Activated CD8-positive, alpha-beta memory T cell treated with anti-CD3 and anti-CD28 coated beads for 48 hours (primary cell): ENCODE results near the gene EHMT2.
"Not testable (repeated sequence)": the region's sequence is repeated elsewhere in the genome, so short reads cannot be mapped to it uniquely, and the experiment has no call there.

Source experiments
- DNase-seq, 3 experiments: peaks; one replicate each; pipeline ENCODE4 v3.0.0-alpha.2; 2020; ENCODE audit warnings: low read depth in 2 of 3, low spot score in 2 of 3

Gene EHMT2

DNA sequence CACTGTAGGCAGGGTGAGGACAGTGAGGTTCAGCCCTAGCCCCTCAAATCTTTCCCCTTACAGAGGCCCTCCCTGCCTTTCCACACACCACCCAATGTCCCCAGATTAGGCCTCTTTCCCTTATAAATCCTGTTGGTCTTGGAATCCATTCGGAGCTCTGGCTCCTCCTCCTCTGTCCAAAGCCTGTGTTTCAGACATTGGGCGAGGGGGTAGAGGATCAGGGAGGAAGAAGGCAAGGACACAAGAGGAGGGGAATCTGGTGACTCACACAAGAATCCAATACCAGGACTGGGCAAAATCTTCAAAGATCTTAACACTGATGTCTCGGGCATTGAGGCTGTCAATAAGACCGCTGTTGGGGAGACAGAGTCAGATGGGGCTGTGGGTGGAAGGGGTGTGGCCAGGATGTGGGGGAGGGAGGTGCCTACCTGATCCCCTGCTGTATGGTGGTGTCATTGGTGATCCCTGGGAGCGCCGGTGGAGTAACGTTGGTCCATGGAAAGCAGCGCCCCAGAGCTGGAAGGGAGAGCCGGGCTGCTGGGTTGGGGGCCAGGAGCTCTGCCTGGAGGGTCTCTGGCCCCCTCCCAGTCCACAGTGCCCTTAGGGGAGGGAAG is 26.3 kb downstream of the EHMT2 start:
- no peak for DNase-seq

DNA sequence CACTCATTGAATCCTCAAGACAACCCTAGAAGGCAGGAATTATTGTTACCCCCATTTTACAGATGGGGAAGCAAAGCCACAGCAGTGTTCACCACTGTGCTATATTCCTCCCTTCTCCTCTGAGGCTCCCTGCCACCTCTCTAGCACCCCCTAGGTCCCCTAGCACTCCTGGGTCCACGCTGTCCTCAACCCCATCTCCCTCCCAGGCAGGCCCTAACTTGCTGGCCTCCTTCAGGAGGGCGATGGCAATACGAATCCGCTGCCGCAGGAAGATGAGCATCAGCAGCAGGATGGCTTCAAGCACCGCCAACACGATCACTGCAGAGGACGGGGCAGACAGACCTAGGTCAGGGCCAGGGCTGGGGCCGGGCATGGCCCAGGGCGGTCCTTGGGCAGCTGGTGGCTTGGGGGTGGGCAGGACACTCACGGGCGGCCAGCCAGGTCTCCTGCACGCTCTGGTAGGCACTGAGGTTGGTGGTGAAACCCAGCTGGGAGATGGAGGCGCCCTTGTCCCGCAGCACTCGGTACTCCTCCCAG is 27.0 kb downstream of the EHMT2 start:
- no peak for DNase-seq

DNA sequence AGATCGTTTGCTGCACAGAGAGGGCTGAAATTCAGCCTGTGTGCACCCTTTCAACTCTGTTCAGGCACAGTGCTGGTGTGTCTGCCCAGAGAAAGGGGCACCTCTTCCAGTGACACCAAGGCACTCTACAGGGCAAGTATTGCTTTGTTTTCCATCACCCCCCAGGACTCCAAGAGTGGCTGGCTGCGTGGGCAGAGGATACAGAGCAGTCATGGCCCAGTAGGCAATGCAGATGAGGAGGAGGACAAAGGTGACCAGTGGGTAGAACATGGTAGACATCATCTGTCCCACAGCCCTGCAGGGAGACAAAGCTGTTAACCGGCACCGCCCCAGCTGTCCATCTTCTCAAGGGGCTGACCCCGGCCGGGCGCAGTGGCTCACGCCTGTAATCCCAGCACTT is 28.2 kb downstream of the EHMT2 start:
- DNase-seq, result no peak

DNA sequence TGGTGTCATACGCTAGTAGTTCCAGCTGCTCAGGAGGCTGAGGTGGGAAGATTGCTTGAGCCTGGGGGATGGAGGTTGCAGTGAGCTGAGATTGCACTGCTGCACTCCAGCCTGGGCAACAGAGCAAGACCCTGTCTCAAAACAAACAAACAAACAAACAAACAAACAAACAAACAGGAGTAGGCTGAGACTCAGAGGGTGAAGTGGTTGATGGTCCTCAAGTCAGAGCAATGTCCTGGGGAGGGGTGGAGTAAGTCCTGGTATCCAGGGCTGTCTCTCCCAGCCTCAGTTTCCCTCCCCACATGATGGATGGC is 28.9 kb downstream of the EHMT2 start:
- not testable (repeated sequence) for DNase-seq

DNA sequence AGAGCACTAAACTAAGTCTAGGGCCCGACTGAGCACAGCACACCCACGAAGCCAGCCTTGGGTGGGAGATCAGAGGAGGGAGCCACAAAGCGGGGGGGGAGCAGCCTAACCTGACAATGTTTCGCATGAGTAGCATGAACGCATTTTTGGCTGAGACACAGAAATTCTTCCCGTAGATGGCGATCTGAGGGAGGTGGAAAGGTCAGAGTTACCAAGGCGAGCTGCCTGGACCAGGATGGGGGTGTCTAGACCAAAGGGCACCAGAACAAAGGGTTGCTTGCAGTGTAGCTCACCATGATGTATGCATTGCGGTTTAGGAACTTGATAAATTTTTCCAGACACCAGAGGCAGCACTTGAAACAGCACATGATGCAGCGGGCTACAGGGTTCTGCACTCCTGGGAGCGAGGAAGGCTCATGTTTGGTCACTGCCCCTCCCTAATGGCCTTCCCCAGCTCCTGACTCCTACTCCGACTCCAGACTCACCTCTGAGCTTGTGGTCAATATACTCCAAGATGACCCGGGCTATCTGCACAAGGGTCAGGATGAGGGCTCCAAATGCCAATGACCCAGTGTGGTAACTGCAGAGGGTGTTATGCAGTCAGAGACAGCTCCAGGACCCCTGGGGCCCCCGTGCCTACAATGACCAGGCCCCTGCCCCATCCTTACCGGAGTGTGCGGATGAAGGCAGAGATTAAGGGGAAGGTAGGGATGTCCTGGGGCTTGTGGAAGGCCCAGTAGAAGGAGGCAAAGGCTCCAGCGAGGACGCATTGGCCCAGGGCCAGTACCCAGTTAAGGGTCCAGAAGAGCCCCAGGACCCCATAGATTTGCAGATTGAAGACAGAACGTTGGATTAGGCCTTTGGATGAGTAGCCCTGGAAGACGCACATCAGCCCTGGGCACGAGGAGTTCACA is 32.0 kb downstream of the EHMT2 start:
- no peak for DNase-seq

DNA sequence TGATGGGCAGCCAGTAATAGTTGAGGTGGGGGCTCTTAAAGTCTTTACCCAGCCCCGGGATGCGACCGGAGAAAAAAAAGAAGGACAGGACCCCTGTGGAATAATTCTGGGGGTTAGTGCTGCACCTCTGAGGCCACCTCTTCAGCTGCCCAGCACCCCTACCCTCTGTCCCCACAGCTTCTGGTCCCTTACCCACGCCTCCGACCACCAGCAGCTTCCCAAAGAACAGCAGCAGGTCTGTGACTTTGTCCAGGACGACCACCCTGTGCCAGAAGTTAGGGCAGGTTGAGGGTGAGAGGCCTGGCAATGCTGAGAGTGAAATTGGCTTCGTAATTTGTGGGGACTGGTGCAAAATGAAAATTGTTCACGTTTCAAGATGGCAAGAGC is 32.7 kb downstream of the EHMT2 start:
- no peak for DNase-seq

DNA sequence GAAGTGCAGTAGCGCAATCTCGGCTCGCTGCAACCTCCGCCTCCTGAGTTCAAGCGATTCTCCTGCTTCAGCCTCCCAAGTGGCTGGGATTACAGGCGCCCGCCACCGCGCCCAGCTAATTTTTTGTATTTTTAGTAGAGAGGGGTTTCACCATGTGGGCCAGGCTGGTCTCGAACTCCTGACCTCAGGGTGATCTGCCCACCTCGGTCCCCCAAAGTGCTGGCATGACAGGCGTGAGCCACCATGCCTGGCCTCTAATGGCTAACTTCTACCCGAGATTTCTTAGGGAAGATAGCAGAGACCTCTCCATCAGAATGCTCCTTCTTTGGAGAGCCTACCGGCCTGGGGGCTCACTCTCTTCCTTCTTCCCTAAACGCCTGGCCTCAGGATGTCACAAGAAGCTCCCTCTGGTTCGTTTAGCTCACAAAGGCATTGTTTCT is 33.4 kb downstream of the EHMT2 start:
- not testable (repeated sequence) for DNase-seq

DNA sequence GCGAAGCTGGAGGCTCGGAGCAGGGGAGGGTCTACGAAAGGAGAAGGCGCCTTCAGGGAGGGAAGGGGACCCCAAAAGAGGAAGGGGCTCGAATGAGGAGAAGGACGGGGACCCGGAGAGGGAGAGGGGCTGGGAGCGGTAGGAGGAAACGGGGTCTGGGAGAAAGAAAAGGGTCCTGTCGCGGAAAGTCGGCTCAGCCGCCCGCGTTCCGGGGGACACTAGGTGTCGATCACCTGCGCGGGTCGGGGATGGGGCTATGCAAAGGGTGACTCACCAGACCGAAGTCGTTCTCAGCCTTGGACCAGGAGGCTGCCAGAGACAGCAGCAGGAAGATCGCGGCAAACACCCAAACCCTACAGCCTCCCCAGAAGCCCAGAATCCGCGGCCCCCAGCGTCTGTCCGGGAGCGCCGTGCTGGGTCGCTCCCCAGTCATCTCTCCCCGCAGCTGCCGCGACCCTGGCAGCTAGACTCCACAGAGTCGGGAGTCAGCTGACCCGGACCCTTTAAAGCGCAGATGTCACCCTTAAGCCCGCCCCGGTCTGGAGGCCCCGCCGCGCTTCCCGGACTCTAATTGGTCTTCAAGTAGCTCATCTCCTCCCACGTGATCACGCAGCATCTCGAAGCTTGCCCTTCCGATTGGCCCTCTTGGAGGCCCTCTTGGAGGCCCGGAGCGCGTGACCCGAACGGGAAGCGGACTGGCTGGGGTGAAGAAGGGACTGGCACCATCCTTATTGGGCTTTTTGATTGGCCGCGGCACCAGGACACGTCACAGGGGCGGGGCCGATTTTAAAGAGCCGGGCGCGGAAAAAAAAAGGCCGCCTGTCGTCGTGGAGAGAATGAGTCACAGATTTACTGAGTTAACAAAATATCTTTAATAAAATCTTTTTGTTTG is 34.9 kb downstream of the EHMT2 start, which contains the start of gene NEU1:
NEU1 (minus strand) TSS at position 478 of the 892 bp plus-strand sequence; CDS start at position 433, 45 bp downstream.
- DNase-seq, result peak; percentile 87 to 97 (median 93)

DNA sequence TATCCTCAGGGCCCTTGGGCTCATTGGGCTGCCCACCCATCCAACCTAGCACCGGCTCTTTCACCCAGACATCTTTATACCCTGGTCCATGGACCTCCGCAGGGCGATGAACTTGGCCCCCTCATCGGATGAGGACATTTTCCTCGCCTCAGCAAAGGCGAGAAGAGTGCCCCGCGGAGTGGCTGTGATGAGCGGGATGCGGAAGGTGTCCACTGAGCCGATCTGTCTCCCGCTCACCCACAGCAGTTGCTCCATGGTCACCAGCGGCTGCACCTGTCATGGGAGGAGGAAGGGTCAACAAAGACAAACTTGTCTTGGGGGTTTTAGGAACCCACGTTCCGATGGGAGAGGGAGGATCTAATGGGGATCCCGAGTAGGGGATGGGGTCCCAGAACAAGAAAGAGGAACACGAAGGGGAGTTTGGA is 35.6 kb downstream of the EHMT2 start:
- DNase-seq, result no peak

DNA sequence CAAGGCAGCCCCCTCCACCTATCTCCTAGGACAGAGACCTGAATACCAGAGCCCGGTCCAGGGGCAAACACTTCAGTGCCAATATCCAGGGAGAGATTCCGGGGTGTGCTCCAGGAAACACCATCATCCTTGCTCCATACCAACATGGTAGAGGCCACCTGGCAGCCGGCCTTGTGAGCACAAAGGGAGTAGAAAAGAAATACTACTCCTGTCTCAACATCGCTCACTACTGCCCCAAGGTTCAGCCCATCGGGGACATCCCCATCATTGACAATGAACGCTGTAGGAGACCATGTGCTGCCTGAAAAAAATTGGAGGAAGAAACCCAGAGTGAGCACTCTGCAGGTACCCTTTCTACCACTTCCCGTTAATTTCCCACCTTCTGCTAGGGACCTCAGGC is 36.3 kb downstream of the EHMT2 start:
- no peak for DNase-seq

DNA sequence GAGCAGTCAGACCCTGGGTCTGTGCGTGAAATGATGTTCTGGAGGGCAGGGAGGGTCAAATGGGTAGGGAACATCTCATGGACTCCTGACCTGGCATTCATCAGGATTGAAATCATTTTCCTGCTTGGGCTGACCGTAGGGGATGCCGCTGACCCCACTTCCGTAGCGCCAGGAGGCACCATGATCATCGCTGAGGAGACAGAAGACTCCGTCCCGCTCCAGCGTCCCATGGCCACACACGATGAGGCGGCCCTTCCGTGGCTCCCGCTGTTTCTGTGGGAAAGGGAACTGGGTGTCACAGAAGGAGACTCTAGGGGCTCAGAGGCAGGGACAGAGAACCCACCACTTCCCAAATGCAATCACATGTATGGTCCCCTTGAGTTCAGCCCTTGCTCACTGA is 37.1 kb downstream of the EHMT2 start:
- no peak for DNase-seq

DNA sequence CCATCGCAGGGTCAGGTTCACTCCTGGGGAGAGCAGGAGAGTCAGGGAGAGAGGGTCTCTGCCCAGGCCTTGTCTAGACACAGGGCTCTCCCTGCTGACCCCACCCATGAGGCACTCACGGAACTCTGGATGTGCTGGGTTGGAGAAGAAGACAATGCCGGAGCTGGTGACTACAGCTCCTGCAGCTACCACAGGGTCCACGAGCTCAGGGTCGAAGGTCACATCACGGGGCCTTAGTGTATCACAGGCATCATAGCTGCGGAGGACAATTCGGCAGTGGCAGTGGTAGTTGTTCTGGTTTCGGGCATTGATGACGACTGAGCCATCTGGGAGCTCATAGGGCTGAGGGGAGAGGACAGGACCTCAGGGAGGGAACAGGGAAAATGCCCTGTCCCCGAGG is 37.6 kb downstream of the EHMT2 start:
- no peak for DNase-seq

DNA sequence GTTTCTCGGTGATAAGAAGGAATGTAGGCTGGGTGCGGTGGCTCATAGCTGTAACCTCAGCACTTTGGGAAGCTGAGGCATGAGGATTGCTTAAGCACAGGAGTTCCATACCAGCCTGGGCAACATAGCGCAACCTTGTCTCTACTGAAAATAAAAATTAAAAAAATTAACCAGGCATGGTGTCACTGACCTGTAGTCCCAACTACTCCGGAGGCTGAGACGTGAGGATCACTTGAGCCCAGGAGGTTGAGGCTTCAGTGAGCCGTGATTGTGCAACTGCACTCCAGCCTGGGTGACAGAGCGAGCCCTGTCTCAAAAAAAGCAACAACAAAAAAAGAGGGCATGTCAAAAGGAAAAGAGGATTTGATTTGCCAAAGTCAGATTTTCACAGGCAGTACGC is 38.8 kb downstream of the EHMT2 start:
- DNase-seq, result no peak

DNA sequence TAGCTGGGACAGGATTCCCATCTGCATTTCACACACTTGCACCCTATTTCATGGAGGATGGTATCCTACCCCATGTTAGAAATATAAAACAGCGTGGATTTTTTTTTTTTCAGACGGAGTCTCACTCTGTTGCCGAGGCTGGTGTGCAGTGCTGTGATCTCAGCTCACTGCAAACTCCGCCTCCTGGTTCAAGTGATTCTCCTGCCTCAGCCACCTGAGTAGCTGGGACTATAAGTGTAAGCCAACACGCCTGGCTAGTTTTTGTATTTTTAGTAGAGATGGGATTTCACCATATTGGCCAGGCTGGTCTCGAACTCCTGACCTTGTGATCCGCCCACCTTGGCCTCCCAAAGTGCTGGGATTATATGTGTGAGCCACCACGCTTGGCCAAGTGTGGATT is 39.7 kb downstream of the EHMT2 start:
- DNase-seq, result not testable (repeated sequence)

DNA sequence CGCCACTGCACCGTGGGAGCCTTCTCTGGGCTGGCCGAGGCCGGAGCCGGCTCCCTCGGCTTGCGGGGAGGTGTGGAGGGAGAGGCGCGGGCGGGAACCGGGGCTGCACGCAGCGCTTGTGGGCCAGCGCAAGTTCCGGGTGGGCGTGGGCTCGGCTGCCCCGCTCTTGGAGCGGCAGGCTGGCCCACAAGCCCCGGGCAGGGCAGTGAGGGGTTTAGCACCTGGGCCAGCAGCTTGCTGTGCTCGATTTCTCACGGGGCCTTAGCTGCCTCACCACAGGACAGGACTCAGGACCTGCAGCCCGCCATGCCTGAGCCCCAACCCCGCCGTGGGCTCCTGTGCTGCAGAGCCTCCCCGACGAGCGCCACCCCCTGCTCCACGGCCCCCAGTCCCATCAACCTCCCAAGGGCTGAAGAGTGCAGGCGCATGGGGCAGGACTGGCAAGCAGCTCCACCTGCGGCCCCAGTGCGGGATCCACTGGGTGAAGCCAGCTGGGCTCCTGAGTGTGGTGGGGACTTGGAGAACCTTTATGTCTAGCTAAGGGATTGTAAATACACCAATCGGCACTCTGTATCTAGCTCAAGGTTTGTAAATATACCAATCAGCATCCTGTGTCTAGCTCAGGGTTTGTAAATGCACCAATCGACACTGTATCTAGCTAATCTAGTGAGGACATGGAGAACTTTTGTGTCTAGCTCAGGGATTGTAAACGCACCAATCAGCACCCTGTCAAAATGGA is 45.3 kb downstream of the EHMT2 start:
- not testable (repeated sequence) for DNase-seq

DNA sequence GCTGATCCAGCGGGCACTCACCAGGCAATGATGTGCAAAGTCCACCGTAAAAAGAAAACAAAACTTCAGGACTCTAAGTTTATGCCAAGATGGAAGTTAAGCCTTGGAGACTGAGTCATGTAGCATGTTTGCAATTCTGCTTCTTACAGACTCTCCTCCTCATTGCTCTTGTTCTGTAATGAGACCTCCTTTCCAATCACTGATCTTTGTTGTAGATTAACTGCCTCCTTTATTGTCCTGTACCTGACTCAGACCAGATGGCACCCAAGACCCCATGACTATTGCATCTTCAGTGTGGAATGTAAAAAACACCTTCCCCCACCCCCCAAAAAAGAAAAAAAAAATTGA is 46.0 kb downstream of the EHMT2 start:
- no peak for DNase-seq

DNA sequence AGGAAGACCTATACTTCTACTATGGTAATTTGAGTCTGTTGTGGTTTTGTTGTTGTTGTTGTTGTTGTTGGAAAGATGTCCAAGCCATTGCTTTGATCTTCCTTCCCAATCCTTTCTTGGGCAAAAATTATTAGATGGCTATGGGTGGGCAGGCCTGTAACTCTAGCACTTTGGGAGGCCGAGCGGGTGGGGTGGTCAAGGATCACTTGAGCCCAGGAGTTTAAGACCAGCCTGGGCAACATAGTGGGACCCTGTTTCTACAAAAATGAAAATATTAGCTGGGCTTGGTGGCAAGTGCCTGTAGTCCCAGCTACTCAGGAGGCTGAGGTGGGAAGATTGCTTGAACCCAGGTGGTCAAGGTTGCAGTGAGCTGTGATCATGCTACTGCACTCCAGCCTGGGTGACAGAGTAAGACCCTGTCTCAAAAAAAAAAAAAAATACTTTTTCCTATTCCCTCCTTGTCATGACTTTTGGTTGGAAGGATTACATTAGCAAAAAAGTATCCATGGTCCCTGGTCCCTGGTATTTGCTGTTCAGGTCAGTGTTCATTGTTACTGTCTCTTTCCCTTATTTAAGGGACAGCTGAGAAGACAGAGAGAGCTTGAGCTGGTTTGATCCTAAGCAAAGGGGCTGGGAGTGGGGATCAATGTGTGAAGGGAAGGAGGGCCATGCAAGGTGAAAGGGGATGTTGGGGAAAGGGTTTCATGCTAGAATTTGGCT is 46.6 kb downstream of the EHMT2 start:
- DNase-seq, result no peak

DNA sequence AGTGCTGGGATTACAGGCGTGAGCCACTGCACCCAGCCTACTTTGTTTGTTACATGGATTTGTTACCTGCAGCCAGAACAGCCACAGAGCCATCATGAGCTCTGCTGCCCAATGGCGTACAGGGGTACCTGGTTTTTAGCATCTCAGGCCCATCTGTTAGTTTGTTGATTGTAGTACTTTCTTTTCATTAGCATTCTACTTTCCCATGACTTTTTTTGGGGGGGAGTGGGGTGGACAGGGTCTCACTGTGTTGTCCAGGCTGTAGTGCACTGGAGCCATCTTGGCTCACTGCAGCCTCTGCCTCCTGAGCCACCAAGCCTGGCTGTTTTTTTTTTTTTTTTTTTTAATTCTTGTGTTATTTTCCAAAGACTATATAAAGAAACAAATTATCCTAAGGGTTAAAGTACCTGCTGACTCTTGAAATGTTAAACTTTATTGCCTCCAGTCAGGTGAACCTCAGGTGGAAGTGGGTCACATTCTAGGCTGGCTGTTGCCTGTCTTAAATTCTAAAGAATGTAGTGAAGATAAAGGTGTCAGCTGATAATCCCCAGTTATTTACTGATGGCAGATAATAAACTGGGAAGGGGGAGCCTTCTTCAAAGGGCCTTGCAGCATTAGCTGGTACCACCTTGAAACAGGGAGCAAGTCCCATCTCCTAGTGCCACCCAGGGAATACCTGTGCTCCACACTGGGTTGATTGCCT is 50.1 kb downstream of the EHMT2 start:
- DNase-seq, result no peak

DNA sequence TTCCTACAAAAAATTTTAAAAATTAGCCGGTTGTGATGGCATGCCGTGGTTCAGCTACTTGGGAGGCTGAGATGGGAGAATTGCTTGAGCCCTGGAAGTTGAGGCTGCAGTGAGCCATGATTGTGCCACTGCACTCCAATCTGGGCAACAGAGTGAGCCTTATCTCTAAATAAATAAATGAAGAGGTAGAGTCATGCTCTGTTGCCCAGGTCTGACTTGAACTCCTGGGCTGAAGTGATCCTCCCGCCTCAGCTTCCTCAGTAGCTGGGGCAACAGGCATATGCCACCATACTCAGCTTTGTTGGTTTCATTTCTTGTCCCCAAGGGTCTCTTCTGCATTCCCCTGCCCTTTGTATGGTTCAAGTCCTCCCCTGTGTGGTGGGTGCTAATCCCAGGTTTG is 53.0 kb downstream of the EHMT2 start:
- DNase-seq, result no peak
